Upper lobe of right lung (tissue), 1 donor: ENCODE results near the gene EIF4G3. TPM values are rescaled to one million over a fixed set of nuclear protein-coding genes. Genes with fewer than 3 reads are reported as not detected.

Experiments used
- ATAC-seq: fragments of 200-7000 bp; cut with Tn5 transposase; one replicate; pipeline ENCODE4 v1.9.1; 2020; ENCODE audit warnings: mild to moderate bottlenecking, moderate library complexity
- DNase-seq: peaks from one replicate; pipeline ENCODE4 v3.0.0-alpha.2; 2020
- H3K27ac ChIP-seq: fragments of 200-600 bp; one replicate; pipeline ENCODE4 v1.8.0; 2022
- H3K27me3 ChIP-seq: fragments of 200-600 bp; one replicate; pipeline ENCODE4 v1.8.0; 2022; ENCODE audit warnings: mild to moderate bottlenecking
- H3K36me3 ChIP-seq: fragments of 200-600 bp; one replicate; pipeline ENCODE4 v1.8.0; 2022
- H3K4me1 ChIP-seq: fragments of 200-600 bp; one replicate; pipeline ENCODE4 v1.8.0; 2022
- H3K4me3 ChIP-seq: fragments of 200-600 bp; one replicate; pipeline ENCODE4 v1.8.0; 2022; ENCODE audit warnings: mild to moderate bottlenecking
- H3K9me3 ChIP-seq: fragments of 200-600 bp; one replicate; pipeline ENCODE4 v1.8.0; 2022
- intact Hi-C: fragments of 100-400 bp; cut with DNase I; formaldehyde crosslinking; loops from one replicate; pipeline ENCODE4 v1.11.0; 2022
- total RNA-seq: library from RNA; stranded (reverse); fragmentation: NEBNext Ultra II Directional; extraction: Animal tissue kit (Norgen Biotek cat#: 25700); gene quantifications from one replicate; pipeline ENCODE4 v1.2.1, GENCODE V29; 2021
- TF ChIP-seq, protein P1 (sequence below): fragments of 200-600 bp; IDR thresholded peaks from one replicate; pipeline ENCODE4 v1.8.0; 2022; ENCODE audit warnings: antibody characterized with exemption
- donor health status: DM: no; HTN: yes; CAD: no; lungs with severe emphysema.

EIF4G3 gene
- total RNA-seq, 1 donor from 2014 or later: 44.5 TPM

DNA sequence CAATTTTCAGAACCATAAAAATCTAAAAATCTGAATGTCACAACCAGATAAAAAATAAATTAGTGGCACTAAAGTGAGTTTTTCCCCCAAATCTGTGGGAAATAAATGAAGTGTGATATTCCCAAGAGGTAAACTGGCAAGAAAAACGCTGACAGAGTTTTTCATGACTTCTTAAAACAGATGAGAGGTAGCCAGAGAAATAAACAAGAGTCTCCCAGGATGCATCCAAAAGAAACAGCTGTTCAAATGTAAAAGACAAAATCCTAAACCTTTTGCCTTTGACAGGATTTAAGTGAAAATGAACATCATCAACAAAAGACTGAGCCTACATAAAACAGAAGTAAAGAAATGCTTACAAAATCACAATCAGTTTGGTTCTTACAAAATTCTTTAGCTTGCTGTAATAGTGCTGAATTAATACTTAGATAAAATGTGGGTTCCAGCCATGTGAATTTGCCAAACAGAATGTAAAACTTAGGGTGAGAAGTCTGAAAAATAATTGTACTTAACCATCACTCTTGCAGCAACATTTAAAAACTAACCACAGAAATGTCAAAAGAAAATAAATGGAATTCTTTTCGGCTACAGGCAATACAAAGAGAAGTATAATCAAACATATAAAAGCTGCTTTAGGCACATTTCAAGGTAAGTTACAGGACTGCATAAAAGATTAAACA is 133.6 kb downstream of the EIF4G3 start:
- ATAC-seq (no peak), DNase-seq (no peak)
- intact Hi-C loops: no loop called here
- Histone ChIP-seq H3K27ac (no peak overlapping the region), H3K4me3 (no peak overlapping the region), H3K9me3 (no peaks in the 10 kb centered on the region), H3K27me3 (no peaks in the 10 kb centered on the region), H3K36me3 (no peaks in the 10 kb centered on the region), H3K4me1 (no peaks in the 10 kb centered on the region)
- TF ChIP-seq, protein P1, sequence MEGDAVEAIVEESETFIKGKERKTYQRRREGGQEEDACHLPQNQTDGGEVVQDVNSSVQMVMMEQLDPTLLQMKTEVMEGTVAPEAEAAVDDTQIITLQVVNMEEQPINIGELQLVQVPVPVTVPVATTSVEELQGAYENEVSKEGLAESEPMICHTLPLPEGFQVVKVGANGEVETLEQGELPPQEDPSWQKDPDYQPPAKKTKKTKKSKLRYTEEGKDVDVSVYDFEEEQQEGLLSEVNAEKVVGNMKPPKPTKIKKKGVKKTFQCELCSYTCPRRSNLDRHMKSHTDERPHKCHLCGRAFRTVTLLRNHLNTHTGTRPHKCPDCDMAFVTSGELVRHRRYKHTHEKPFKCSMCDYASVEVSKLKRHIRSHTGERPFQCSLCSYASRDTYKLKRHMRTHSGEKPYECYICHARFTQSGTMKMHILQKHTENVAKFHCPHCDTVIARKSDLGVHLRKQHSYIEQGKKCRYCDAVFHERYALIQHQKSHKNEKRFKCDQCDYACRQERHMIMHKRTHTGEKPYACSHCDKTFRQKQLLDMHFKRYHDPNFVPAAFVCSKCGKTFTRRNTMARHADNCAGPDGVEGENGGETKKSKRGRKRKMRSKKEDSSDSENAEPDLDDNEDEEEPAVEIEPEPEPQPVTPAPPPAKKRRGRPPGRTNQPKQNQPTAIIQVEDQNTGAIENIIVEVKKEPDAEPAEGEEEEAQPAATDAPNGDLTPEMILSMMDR: no peak

DNA sequence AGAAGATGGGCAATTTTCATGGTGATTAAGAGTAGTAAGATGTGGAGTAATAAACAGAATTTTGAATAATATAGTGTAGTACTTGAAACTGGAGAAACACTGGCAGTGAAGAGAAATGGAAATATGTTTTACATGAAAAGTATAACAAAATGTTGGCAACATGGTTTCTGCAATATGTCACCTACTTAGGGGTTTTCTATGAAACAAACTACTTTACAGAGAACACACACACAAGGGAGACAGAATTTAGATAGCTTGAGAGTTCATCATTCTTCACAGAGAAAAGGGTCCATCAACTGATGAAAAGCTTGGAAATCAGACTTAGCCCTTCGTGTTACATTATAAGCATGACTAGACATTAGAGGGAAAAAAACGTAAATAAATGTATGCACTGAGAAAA is 135.2 kb downstream of the EIF4G3 start:
- TF ChIP-seq, protein P1: no peak
- Histone ChIP-seq H3K4me1 (no peaks in the 10 kb centered on the region), H3K36me3 (no peaks in the 10 kb centered on the region), H3K27me3 (no peaks in the 10 kb centered on the region), H3K9me3 (no peaks in the 10 kb centered on the region), H3K4me3 (no peak overlapping the region), H3K27ac (no peak overlapping the region)
- intact Hi-C loops: no loop called here
- ATAC-seq (no peak), DNase-seq (no peak)

DNA sequence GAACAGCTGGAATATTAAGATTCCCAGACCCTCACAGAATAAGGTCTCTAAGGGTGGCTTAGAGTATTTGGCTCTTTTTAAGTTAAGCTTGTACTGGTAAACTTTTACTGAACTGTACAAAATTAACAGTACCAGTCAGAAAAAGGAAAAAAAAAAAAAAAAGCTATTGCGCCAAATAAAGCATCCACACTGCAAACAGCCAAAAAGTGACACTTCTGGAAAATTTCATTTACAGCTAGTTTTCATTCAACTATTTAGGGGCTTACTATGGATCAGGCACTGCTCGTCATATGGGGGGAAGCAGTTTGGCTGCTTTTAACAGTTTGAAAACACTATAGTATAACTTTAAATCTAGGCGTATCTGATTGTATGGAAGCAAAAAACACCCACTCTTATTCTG is 139.6 kb downstream of the EIF4G3 start:
- Histone ChIP-seq H3K27ac (no peak overlapping the region), H3K36me3 (no peaks in the 10 kb centered on the region), H3K9me3 (no peaks in the 10 kb centered on the region), H3K4me1 (no peaks in the 10 kb centered on the region), H3K27me3 (no peaks in the 10 kb centered on the region), H3K4me3 (no peak overlapping the region)
- TF ChIP-seq, protein P1: no peak
- DNase-seq (no peak), ATAC-seq (no peak)
- intact Hi-C loops: no loop called here

DNA sequence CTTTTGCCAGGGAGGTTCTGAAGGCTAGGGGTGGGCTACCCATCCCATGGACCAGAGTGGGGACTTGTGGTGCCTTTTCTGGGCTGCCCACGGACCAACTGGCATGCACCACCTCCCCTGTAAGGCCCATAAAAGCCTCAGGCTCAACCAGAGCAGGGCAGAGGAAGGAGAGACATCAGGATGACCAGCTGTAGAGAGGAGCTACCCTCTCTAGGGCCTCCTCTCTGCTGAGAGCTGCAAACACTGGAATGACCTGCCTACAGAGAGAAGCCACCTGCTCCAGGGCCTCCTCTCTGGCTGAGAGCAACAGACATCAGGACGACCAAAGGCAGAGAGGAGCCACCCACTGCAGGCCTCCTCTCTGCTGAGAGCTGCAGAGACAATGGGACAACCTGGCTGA is 140.9 kb downstream of the EIF4G3 start:
- no peaks in the 10 kb centered on the region for H3K27me3 ChIP-seq
- H3K4me3 ChIP-seq: no peak overlapping the region
- DNase-seq: no peak
- no peak overlapping the region for H3K27ac ChIP-seq
- intact Hi-C loops: no loop called here
- peak; percentile 13 for ATAC-seq
- no peaks in the 10 kb centered on the region for H3K36me3 ChIP-seq
- H3K9me3 ChIP-seq: no peaks in the 10 kb centered on the region
- TF ChIP-seq, protein P1: no peak
- no peaks in the 10 kb centered on the region for H3K4me1 ChIP-seq

DNA sequence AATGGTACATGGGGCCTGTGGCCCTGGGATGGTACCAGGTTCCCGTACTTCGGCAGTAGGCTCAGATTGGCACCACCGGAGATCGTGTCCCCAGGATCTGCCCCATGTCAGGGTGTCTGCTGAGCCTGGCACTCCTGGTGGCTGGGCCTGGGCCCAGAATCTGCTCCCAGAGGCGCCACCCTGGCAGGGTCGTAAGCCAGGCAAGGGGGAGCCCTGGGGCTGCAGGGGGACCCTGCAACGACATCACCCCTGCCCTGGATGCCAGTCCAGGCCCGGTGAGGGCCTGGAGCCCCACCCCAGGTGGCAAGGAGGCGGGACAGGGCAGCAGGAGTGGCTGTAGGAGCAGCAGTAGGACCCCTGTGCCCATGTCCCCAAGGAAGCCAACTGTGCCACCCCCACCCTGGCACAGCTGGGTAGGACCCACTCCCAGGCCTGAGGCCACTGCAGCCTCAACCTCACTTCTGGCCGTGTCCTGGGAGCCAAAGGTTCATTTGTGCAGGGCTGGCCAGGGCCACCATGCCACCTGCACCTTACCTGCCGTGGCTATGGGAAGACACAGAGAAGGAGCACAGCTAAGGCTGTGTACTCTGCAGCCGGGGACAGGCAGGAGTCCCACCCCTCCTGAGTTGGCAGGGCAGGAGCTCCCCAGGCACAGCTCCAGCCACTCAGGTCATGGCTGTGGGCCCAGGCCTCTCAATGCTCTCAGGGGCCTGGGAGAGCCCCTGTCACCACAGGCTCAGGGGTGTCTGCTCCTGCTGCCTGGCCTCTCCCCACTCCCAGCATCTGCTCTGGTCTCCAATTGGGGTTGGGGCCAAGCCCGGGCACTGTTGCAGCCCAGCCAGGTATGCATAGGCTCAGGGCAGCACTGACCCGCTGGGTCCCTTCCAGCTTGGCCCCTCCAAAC is 141.7 kb downstream of the EIF4G3 start:
- Histone ChIP-seq H3K4me1 (no peaks in the 10 kb centered on the region), H3K9me3 (no peaks in the 10 kb centered on the region), H3K27me3 (no peaks in the 10 kb centered on the region), H3K4me3 (no peak overlapping the region), H3K27ac (no peak overlapping the region), H3K36me3 (no peaks in the 10 kb centered on the region)
- TF ChIP-seq, protein P1: no peak
- DNase-seq (peak; percentile 75), ATAC-seq (peak; percentile 88)
- intact Hi-C loops: no loop called here
